HG02610 (cell line): ENCODE data around the gene SLC6A1.
"Not testable (repeated sequence)": the region's sequence is repeated elsewhere in the genome, so short reads cannot be mapped to it uniquely, and the experiment has no call there.

ENCODE experiments used
- ATAC-seq: cut with Tn5 transposase; IDR thresholded peaks from one replicate; pipeline ENCODE4 v1.9.1; 2021; ENCODE audit warnings: mild to moderate bottlenecking, moderate library complexity; ENCODE audit not compliant: unreplicated experiment

The SLC6A1 gene

DNA sequence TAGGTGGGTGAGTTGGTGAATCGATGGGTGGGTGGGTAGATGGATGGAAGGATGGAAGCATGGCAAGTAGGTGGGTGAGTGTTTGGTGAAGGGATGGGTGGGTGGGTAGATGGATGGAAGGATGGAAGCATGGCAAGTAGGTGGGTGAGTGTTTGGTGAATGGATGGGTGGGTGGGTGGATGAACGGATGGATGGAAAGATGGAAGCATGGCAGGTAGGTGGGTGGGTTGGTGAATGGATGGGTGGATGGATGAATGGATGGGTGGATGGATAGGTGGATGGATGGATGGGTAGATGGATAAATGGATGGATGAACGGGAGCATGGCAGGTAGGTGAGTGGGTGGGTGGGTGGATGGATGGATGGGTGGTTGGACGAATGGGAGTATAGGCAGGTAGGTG lies 65.1 kb downstream of the SLC6A1 start:
- no peak for ATAC-seq

DNA sequence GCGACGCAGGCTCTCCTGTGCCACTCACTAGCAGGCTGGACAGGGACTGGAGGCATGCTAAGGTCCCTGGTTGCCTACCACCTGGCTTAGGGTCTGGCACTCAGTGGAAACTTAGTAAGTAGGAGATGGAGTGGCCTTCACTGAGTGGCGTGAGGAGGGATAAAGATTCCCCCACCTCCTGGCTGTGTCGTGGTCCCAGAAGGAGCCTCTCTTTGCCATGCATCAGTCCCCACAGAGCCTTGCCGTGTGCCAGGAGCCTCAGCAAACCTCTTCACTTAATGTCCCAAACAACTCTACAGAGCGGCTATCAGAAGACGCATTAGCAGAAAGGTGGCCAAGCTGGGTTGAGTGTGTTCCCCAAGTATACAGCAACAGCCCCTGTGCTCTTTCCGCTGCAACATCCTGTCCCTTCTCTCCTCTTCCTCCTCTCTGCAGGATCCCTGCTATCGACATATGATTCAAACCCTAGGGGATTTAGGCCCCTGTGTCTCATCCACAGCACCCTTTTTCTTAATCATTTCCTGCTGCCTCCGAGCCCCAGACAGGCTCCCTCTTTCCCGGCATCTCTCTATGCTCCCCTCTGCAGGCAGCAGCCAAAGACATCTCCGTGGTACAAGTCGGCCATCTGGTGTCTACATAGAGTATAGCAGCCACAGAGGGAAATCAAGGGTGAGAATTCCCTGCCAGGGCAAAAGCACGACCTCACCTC lies 66.7 kb downstream of the SLC6A1 start:
- ATAC-seq: no peak

DNA sequence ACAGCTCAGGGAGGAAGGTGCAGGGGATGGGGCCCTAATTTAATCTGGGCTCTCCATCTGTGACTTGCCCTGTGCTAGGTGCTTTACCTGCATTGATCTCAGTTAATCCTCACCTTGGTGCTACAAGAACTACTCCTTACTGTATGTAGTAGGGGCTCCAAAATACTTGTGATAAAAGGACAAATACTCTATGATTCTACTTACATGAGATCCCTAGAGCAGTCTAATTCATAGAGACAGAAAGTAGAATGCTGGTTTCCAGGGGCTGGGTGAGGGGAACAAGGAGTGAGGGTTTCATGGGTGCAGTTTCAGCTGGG lies 67.2 kb downstream of the SLC6A1 start:
- ATAC-seq: no peak

DNA sequence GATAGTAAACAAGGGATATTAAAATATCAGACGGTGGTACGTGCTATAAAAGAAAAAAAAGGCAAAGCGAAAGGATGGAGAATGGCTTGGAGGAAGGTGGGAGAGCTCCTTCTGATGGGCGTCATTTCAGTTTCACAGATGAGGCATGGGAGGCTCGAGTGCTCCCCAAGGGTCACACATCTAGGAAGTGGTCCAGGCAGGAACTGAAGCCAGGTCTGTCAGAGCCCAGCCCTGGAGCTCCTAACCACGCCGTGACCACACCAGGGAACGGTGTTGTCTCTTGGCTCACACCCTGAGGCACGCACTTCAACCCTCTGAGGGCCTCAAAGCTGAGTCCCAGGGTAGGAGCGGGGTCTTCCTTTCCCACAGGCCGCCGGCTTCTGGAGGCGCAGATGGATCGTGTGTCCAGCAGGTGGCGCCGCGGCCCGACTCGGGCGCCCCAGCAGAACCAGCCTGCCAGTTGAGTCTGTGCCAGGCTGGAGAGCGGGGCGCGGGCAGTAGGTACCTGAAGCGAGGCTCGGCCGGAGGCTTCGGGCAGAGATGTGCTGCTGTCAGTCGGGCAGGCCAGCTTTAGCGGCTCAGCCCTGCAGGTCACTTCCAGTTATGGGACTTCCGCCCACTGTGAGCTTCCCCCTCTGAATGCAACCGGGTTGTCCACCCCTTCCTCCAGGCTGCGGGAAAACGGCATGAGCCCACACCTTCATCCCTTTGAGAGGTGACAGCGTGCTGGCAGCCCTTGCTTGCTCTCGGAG lies 68.1 kb downstream of the SLC6A1 start:
- ATAC-seq: no peak

DNA sequence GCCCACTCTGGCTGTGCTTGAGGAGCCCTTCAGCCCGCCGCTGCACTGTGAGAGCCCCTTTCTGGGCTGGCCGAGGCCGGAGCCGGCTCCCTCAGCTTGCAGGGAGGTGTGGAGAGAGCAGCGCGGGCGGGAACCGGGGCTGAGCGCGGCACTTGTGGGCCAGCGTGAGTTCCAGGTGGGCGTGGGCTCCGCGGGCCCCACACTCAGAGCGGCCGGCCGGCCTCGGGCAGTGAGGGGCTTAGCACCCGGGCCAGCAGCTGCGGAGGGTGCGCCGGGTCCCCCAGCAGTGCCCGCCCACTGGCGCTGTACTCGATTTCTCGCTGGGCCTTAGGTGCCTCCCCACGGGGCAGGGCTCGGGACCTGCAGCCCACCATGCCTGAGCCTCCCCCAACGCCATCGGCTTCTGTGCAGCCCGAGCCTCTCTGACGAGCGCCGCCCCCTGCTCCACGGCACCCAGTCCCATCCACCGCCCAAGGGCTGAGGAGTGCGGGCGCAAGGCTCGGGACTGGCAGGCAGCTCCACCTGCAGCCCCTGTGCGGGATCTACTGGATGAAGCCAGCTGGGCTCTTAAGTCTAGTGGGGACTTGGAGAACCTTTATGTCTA lies 68.8 kb downstream of the SLC6A1 start:
- not testable (repeated sequence) for ATAC-seq

DNA sequence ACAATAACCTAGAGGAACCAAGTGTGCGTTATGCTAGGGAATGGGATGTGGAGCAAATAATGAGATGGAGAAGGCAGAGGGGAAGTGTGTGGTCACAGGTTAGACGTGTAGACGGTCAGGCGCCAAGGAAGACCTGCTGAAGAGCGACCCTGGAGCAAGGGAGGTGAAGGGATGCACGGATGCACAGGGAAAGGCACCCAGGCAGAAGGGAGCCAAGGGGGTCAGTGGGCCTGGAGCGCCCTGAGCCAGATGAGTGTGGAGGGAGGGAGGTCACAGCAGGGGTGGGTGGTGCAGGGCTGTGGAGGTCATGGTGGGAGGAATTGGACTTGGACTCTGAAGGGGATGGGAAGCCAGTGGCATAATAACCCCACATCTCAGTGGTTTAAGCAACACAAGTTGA lies 70.2 kb downstream of the SLC6A1 start:
- ATAC-seq: no peak

DNA sequence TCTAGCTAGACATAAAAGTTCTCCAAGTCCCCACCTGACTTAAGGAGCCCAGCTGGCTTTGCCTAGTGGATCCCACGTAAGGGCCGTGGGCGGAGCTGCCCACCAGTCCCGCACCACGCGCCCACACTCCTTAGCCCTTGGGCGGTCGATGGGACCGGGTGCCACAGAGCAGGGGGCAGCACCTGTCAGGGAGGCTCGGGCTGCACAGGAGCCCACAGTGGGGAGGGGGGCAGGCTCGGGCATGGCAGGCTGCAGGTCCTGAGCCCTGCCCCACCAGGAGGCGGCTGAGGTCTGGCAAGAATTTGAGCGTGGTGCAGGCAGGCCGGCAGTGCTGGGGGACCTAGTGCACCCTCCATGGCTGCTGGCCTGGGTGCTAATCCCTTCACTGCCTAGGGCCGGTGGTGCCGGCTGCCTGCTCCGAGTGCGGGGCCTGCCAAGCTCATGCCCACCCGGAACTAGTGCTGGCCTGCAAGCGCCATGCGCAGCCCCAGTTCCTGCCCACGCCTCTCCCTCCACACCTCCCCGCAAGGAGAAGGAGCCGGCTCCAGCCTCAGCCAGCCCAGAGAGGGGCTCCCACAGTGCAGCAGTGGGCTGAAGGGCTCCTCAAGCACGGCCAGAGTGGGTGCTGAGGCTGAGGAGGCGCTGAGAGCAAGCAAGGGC lies 78.7 kb downstream of the SLC6A1 start:
- no peak for ATAC-seq

DNA sequence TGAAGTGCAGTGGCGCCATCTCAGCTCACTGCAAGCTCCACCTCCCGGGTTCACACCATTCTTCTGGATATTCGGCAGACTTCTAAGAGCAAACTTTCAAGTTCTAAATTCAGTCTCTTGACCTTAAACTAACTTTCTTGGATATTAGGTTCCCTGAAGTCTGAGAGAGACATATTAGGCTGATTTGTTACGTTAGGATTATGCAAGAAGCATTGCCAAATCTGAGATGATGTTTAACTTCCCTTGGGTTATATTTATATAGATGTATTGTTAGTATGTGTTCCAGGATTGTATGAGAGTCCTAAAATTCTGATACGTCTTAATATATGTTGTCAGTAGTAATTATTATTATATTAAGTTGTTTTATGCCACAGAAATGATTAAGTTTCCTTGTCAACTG lies 80.1 kb downstream of the SLC6A1 start:
- no peak for ATAC-seq

DNA sequence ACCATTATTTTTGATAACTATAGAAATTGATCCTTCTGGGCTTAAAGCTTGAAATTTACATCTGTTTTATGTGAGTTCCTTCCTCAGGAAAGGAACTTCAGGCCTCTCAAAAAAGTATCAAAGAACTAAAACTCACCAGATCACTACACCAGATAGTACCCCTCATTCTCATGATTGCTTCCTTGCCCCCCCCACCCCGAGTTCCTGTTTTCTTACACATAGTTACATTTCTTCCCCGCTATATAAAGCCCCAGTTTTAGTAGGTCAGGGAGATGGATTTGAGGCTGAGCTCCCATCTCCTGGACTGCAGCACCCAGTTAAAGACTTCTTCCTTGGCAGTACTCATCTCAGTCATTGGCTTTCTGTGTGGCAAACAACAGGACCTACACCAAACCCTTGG lies 81.5 kb downstream of the SLC6A1 start:
- ATAC-seq: no peak

DNA sequence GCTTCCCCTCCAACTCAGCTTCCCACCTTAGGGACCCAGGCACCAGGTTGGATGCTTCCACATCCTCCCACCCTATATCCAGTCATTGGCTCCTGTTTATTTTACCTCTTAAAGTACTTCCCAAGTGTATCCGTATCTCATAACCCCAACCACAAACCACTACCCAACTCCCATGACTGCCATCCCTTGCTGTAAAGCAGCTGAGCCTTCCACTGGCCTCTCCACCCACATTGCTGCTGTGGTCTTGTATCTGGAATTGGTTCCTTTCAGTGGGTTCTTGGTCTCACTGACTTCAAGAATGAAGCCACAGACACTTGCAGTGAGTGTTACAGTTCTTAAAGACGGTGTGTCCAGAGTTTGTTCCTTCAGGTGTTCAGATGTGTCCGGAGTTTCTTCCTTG lies 81.9 kb downstream of the SLC6A1 start:
- no peak for ATAC-seq

DNA sequence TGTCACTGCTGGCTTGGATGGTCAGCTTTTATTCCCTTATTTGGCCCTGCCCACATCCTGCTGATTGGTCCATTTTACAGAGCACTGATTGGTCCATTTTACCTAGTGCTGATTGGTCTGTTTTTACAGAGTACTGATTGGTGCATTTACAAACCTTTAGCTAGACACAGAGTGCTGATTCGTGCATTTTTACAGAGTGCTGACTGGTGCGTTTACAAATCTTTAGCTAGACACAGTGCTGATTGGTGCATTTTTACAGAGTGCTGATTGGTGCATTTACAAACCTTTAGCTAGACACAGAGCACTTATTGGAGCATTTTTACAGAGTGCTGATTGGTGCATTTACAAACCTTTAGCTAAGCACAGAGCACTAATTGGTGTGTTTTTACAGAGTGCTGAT lies 82.6 kb downstream of the SLC6A1 start:
- not testable (repeated sequence) for ATAC-seq

DNA sequence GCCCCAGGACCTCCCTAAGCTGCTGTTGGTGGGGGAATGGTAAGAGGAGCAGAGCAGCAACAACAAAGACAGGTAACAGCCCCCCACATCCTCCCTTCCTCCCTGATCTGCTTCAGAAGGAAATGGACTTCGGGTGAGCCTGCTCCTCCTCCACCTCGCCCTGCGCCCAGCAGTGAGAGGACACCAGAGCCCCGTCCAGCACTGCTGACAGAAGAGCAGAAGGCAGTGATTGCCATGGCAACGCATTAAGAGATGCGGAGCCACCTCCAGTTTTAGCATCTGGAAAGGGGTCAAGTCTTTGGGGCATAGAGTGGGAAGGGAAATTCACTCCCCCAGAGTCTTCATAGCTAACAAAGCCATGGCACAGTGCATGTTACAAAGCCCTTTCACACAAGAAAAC lies 84.2 kb downstream of the SLC6A1 start:
- no peak for ATAC-seq

DNA sequence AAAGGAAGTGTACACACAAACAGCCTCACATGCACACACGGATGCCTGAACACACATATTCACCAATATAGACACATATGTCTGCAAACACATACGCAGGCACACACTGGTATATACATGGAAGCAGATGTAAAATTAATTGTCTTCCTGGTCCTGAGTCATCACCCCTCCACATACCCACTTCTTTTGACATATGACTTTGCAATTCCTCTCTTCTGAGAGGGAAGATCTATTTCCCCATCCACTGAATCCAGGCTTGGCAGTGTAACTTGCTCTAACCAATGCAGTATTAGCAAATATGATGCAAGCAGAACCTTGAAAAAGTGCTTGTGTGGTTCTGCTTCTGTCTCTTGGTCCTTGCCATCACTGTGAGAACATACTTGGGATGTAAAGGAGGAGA lies 84.9 kb downstream of the SLC6A1 start:
- ATAC-seq: no peak

DNA sequence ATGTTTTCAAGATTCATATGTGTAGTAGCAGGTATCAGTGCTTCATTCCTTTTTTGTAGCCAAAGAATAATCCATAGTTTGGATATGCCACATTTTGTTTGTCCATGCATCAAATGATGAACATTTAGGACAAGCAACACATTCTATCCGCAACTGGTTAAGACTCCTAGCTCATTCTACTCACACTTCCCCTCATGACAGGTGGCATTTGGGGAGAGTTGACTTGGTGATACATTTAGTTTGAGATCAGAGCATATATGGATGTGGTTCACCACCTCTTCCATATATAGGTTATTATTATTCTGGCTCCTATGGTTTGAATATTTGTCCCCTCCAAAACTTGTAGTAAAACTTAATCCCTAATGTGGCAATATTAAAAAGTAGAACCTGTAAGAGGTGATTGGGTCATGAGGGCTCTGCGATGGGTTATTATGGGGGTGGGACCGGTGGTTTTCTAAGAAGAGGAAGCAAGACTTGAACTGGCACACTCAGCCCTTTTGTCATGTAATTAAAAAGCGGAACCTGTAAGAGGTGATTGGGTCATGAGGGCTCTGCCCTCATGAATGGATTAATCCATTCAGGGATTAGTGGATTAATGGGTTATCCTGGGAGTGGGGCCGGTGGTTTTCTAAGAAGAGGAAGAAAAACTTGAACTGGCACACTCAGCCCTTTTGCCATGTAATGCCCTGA lies 86.4 kb downstream of the SLC6A1 start:
- no peak for ATAC-seq

DNA sequence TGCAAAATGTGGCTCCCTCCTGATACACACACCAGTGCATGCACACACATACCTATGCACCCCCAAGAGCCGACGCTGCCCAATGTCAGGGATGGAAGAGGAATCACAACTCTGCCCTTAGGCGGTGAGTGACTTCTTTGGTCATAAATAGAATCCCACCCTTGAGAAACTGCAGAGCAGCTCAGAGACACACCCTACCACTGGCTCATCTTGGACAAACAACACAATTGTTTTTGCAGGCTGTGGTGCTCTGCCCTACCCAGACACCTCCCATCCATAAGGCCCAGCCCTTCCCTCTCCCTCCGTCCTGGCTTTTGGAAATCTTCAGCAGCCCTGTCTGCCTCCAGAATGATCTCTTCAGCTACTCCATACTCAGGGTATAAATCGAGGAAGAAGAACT lies 87.9 kb downstream of the SLC6A1 start:
- no peak for ATAC-seq

DNA sequence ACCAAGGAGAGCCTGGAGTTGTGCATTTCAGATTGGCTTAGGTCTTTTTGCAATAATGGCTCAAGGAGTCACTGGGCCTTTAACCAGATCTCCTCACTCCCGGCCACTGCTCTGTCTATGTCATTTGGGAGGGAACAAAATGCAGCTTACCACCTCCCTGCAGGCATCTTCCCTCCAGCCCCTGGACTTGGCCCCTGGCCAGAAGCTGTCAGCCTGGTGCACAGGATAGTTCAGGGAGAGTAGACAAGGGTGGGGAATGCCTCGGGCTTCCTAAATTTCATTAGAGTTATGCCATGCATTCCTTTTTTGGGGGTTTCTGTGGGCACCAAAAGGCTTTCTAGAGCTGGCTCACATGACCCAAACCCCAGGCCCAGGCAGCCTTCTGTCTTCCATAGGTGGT lies 91.5 kb downstream of the SLC6A1 start:
- no peak for ATAC-seq

DNA sequence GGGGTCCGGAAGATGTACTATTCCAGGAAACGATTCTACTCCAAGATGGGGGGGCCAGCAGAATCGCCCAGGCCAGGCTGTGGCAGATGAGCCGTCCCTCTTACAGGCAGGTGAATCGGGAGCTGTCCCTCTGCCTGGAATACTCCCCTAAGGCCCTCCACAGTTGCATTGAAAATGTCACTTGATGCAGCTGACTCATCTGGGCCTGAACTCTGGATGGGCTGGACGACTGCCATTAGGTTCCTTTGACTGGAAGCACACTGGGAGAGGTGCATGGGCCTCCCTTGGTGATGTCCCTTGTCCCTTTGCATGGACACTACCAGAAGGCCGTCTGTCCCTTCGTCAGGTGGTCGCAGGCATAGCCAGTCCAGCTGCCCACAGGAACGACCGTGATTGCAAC lies 92.1 kb downstream of the SLC6A1 start:
- no peak for ATAC-seq

DNA sequence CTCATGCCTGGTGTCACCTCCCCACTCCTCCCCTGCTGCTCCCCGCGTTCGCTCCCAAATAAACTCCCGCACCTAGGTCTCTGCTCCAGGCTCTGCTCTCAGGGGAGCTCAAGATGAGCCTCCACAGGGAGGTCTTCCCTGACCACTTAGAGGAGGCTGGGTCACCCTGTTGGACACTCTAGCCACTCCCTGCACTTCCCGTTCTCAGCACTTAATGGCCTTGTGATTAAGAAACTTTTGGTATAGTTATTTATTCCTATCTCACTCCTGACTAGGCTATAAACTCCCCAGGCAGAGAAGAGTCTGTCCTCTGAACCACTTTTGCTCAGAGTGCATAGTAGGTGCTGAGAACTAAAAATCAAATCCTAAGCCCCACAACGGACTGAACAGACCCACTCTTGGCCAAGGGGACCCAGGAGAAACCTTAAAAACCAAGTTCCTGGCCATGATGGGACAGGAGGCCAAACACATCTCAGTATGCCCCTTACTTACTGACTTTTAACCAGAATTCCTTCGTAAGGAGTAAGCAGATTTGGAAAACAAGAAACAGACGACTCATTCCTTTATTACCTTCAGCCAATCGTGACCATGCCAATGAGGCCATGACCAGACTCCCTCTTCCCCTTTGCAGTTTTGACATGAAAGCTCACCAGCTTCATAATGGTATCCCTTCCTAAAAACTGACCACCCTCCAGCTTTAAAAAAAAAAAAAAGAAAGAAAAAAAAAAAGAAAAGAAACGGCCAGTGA lies 92.7 kb downstream of the SLC6A1 start:
- ATAC-seq: no peak

DNA sequence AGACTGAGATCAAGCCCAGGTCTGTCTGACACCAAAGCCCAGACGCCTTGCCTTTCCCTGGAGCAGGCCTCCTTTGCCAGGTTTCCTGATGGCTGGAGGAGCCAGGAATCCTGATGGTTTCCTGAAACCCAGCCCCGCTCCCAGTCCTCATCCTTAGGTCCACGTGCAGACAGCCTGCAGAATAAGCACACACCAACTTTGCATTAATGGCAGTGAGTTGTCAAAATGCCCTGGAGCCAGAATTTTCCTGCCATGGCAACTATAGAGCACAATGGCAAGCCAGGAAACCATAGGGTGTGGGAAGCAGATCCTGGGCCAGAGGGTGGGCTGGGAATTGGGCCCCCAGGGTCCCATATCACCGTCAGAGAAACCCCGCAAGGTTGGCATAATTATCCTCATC lies 94.3 kb downstream of the SLC6A1 start:
- no peak for ATAC-seq

DNA sequence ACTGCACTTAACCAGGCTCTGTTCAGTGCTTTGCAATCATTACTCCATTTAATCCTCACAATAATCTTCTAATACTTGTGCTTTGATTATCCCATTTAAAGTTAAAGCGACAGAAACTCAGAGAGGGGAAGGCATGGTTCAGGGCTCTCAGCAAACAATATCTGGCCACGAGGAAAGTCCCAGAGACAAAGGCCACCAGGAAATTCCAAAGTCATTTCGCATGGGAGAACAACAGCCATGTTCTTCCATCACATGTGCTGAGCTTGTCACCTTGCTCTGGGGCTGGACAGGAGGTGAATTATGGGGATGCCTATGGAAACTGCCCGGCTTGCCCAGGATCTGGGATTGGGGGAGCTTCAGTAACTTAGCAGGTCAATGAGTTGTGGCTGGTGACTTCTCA lies 95.5 kb downstream of the SLC6A1 start:
- ATAC-seq: no peak

DNA sequence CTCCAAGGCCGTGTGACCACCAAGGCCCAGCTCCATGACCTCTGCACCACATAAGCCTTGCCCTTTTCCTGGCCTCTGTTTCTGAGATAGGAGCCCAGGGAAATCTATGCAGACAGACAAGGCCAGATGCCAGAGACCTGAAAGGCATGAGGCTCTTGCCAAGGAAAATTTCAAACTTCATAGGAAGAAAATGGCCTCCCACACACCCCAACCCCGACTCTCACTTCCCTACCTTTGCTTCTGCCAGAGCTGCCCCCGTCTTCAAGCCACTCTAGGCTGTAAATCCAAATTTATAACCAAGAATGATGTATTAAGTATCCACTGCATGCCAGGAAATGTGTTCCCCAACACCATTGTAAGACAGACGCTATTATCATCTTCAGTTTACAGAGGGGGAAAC lies 96.3 kb downstream of the SLC6A1 start:
- ATAC-seq: no peak
